H9 (cell line): ENCODE data around the gene PMEPA1. TPM values are rescaled to one million over a fixed set of nuclear protein-coding genes. Genes with fewer than 3 reads are reported as not detected.

Source experiments
- DNase-seq: peaks from one replicate; pipeline ENCODE4 v3.0.0-alpha.2; 2017
- H2AFZ ChIP-seq: one replicate; pipeline ENCODE4 v1.6.1; 2013; ENCODE audit warnings: mild to moderate bottlenecking, low read length, control low read depth, moderate library complexity
- H2AK5ac ChIP-seq: 2 replicates; pipeline ENCODE4 v1.6.1; 2013; ENCODE audit warnings: low read length, control low read depth, mixed read lengths; ENCODE audit not compliant: insufficient read length
- H2BK120ac ChIP-seq: one replicate; pipeline ENCODE4 v1.6.1; 2013; ENCODE audit warnings: low read depth, mild to moderate bottlenecking, low read length, control low read depth, inconsistent platforms; ENCODE audit not compliant: poor library complexity, severe bottlenecking
- H2BK12ac ChIP-seq: 2 replicates; pipeline ENCODE4 v1.6.1; 2013; ENCODE audit warnings: low read length, control low read depth, mixed read lengths, low read depth; ENCODE audit not compliant: insufficient read length
- H2BK15ac ChIP-seq: 2 replicates; pipeline ENCODE4 v1.6.1; 2013; ENCODE audit warnings: low read depth, low read length, control low read depth
- H2BK20ac ChIP-seq: one replicate; pipeline ENCODE4 v1.6.1; 2013; ENCODE audit warnings: low read depth, mild to moderate bottlenecking, low read length, control low read depth, inconsistent platforms; ENCODE audit not compliant: poor library complexity, severe bottlenecking
- H2BK5ac ChIP-seq: 2 replicates; pipeline ENCODE4 v1.6.1; 2013; ENCODE audit warnings: low read length, control low read depth, mixed read lengths; ENCODE audit not compliant: insufficient read length
- H3K14ac ChIP-seq: 2 replicates; pipeline ENCODE4 v1.6.1; 2013; ENCODE audit warnings: low read length, control low read depth; ENCODE audit not compliant: insufficient read depth
- H3K18ac ChIP-seq: 2 replicates; pipeline ENCODE4 v1.6.1; 2013; ENCODE audit warnings: low read depth, mild to moderate bottlenecking, mixed read lengths, low read length, control low read depth; ENCODE audit not compliant: insufficient read length
- H3K23ac ChIP-seq: 2 replicates; pipeline ENCODE4 v1.6.1; 2013; ENCODE audit warnings: low read length, control low read depth, mixed read lengths, low read depth; ENCODE audit not compliant: insufficient read length
- H3K23me2 ChIP-seq: 2 replicates; pipeline ENCODE4 v1.6.1; 2013; ENCODE audit warnings: low read depth, mild to moderate bottlenecking, mixed read lengths, low read length, control low read depth; ENCODE audit not compliant: insufficient read length, poor library complexity, severe bottlenecking
- H3K27ac ChIP-seq: 2 replicates; pipeline ENCODE4 v1.5.1; 2013; ENCODE audit warnings: low read length, control low read depth, mixed read lengths, low read depth; ENCODE audit not compliant: insufficient read length
- H3K27me3 ChIP-seq: 2 replicates; pipeline ENCODE4 v1.6.1; 2013; ENCODE audit warnings: low read length, control low read depth, inconsistent platforms; ENCODE audit not compliant: insufficient read depth
- H3K4ac ChIP-seq: 2 replicates; pipeline ENCODE4 v1.6.1; 2013; ENCODE audit warnings: low read depth, mild to moderate bottlenecking, control low read depth, inconsistent platforms, low read length, moderate library complexity
- H3K4me1 ChIP-seq: 2 replicates; pipeline ENCODE4 v1.6.1; 2013; ENCODE audit warnings: low read length, control low read depth, inconsistent platforms; ENCODE audit not compliant: insufficient read depth
- H3K4me2 ChIP-seq: 2 replicates; pipeline ENCODE4 v1.6.1; 2013; ENCODE audit warnings: low read length, control low read depth, mixed read lengths; ENCODE audit not compliant: insufficient read length, insufficient read depth
- H3K56ac ChIP-seq: 2 replicates; pipeline ENCODE4 v1.6.1; 2013; ENCODE audit warnings: low read depth, mild to moderate bottlenecking, mixed read lengths, low read length, control low read depth; ENCODE audit not compliant: insufficient read length
- H3K79me1 ChIP-seq: 2 replicates; pipeline ENCODE4 v1.6.1; 2013; ENCODE audit warnings: low read depth, mild to moderate bottlenecking, moderate library complexity, low read length, control low read depth, inconsistent platforms; ENCODE audit not compliant: insufficient read depth, poor library complexity, severe bottlenecking
- H3K79me2 ChIP-seq: 2 replicates; pipeline ENCODE4 v1.6.1; 2013; ENCODE audit warnings: low read length, control low read depth, inconsistent platforms; ENCODE audit not compliant: insufficient read depth
- H3K9ac ChIP-seq: 2 replicates; pipeline ENCODE4 v1.6.1; 2013; ENCODE audit warnings: low read length, control low read depth, mixed read lengths; ENCODE audit not compliant: insufficient read length; ENCODE audit errors: extremely low read depth
- H3K9me3 ChIP-seq: one replicate; pipeline ENCODE4 v1.6.1; 2013; ENCODE audit warnings: low read depth, low read length, inconsistent platforms; ENCODE audit not compliant: control insufficient read depth
- H3T11ph ChIP-seq: one replicate; pipeline ENCODE4 v1.6.1; 2013; ENCODE audit warnings: mild to moderate bottlenecking, low read length, control low read depth, inconsistent platforms
- H4K20me1 ChIP-seq: one replicate; pipeline ENCODE4 v1.6.1; 2013; ENCODE audit not compliant: control insufficient read depth, insufficient read length, insufficient read depth
- H4K5ac ChIP-seq: 2 replicates; pipeline ENCODE4 v1.6.1; 2013; ENCODE audit warnings: low read depth, mild to moderate bottlenecking, mixed read lengths, low read length, control low read depth; ENCODE audit not compliant: insufficient read length
- H4K8ac ChIP-seq: replicated peaks from 2 replicates; pipeline ENCODE4 v1.6.1; 2013; ENCODE audit warnings: low read length, control low read depth, mixed read lengths, low read depth; ENCODE audit not compliant: insufficient read length
- H4K91ac ChIP-seq: 2 replicates; pipeline ENCODE4 v1.6.1; 2013; ENCODE audit warnings: low read depth, mild to moderate bottlenecking, moderate library complexity, mixed read lengths, low read length, control low read depth; ENCODE audit not compliant: insufficient read length
- H3K27ac Mint-ChIP-seq, 3 experiments: 2 replicates in 2 of 3; 3 replicates in 1 of 3; pipeline ENCODE4 v1.8.0; 2020 to 2021; ENCODE audit warnings: mixed read lengths in 3 of 3, mild to moderate bottlenecking in 1 of 3, moderate library complexity in 1 of 3
- H3K27me3 Mint-ChIP-seq: 2 replicates; pipeline ENCODE4 v1.8.0; 2021; ENCODE audit warnings: low read depth, mild to moderate bottlenecking, moderate library complexity, mixed read lengths
- H3K36me3 Mint-ChIP-seq, 3 experiments: 2 replicates in 2 of 3; 3 replicates in 1 of 3; pipeline ENCODE4 v1.8.0; 2020 to 2021; ENCODE audit warnings: low read depth in 3 of 3, mixed read lengths in 3 of 3; ENCODE audit not compliant: insufficient read depth in 1 of 3
- H3K4me1 Mint-ChIP-seq, 2 experiments: 2 replicates each; pipeline ENCODE4 v1.8.0; 2020; ENCODE audit warnings: mixed read lengths in 2 of 2
- H3K4me3 Mint-ChIP-seq, 2 experiments: 2 replicates in 1 of 2; 3 replicates in 1 of 2; pipeline ENCODE4 v1.8.0; 2020 to 2021; ENCODE audit warnings: mild to moderate bottlenecking in 2 of 2, mixed read lengths in 2 of 2, moderate library complexity in 1 of 2
- H3K9me3 Mint-ChIP-seq, 2 experiments: 2 replicates in 1 of 2; 3 replicates in 1 of 2; pipeline ENCODE4 v1.8.0; 2020; ENCODE audit warnings: mild to moderate bottlenecking in 2 of 2, mixed read lengths in 2 of 2, moderate library complexity in 1 of 2
- CTCF ChIP-seq: fragments of 200-600 bp; sonication (generic); conservative IDR thresholded peaks from 3 replicates; pipeline ENCODE4 v1.8.0; 2021; ENCODE audit warnings: antibody characterized with exemption, mild to moderate bottlenecking
- WGBS: extraction: QIAGEN DNeasy Blood & Tissue Kit; methylation state at CpG from one replicate; pipeline ENCODE4 v1.1.7; 2013; ENCODE audit warnings: missing lambda C conversion rate, low lambda C conversion rate, mixed read lengths; ENCODE audit not compliant: insufficient read length; ENCODE audit errors: extremely low coverage; 5-methylcytosine and 5-hydroxymethylcytosine counted together
- total RNA-seq: library from RNA; stranded (reverse); gene quantifications from 2 replicates; pipeline ENCODE4 v1.2.1, GENCODE V29; 2021

PMEPA1 gene
- total RNA-seq, 1 experiment from 2014 or later = 34.6 TPM

- Histone ChIP-seq H2BK120ac (no peak overlapping the region), H3K79me1 (no peaks in the 10 kb centered on the region), H3K27ac (no peak overlapping the region), H3K4me2 (no peak overlapping the region), H3K4ac (no peak overlapping the region), H2BK5ac (no peak overlapping the region), H3K79me2 (peaks cover 19% of the 10 kb centered on the region; the same call in 1 of the 2 replicates), H3K27me3 (no peaks in the 10 kb centered on the region), H3K14ac (no peak overlapping the region), H3K18ac (no peak overlapping the region), H4K91ac (no peak overlapping the region), H3K23me2 (no peaks in the 10 kb centered on the region), H3K4me1 (peaks cover 22% of the 10 kb centered on the region; the same call in 1 of the 2 replicates), H2BK12ac (no peak overlapping the region), H3K9me3 (no peaks in the 10 kb centered on the region), H4K20me1 (no peaks in the 10 kb centered on the region), H4K8ac (no peak overlapping the region), H3T11ph (no peak overlapping the region), H3K23ac (no peak overlapping the region), H3K9ac (no peak overlapping the region), H2AK5ac (no peak overlapping the region), H4K5ac (no peak overlapping the region), H2BK15ac (no peak overlapping the region), H2BK20ac (no peak overlapping the region), H3K56ac (no peak overlapping the region), H2AFZ (no peak overlapping the region)
- Mint-ChIP-seq H3K27me3 (no peaks in the 10 kb centered on the region), H3K36me3 (peaks cover 0 to 15% (median 8%) of the 10 kb centered on the region in 3 experiments; a peak in 4 of 7 replicates), H3K9me3 (no peaks in the 10 kb centered on the region), H3K4me1 (peaks cover 75 to 88% of the 10 kb centered on the region in 2 experiments), H3K27ac (peak overlapping the region in 1 of 3 experiments; percentile 28; a peak in 1 of 7 replicates), H3K4me3 (peak overlapping the region in 1 of 2 experiments; percentile 35; a peak in 2 of 5 replicates)
- DNase-seq = no peak
- TF ChIP-seq CTCF = no peak
- WGBS = no CpG with 5 or more reads among the region's 7 CpGs
These were observed 26.5 kb downstream of the PMEPA1 start for GRCh38 chr20:57683287-57683686.
